GM19239 (cell line): ENCODE data around the gene PLEKHA7.
"Not testable (repeated sequence)": the region's sequence is repeated elsewhere in the genome, so short reads cannot be mapped to it uniquely, and the experiment has no call there.

Experiments
- DNase-seq: peaks from one replicate; pipeline ENCODE4 v3.0.0; 2011; ENCODE audit warnings: low spot score; ENCODE audit not compliant: insufficient read length
- FAIRE-seq: peaks from 2 replicates; lab custom pipeline; 2011; peaks lifted over from hg19 to GRCh38; lab: Jason Lieb, UNC

The PLEKHA7 gene

GRCh38 chr11:17012712-17013547, 1.3 kb downstream of the PLEKHA7 start:
- no peak for FAIRE-seq

GRCh38 chr11:17012179-17012578, 2.0 kb downstream of the PLEKHA7 start:
- DNase-seq (no peak), FAIRE-seq (no peak)

More at GRCh38 chr11:17012712-17013547, 1.3 kb downstream of the PLEKHA7 start:
- no peak for DNase-seq

GRCh38 chr11:17010851-17011420, 3.3 kb downstream of the PLEKHA7 start:
- FAIRE-seq: no peak

GRCh38 chr11:17008099-17008498, 6.1 kb downstream of the PLEKHA7 start:
- FAIRE-seq (no peak), DNase-seq (no peak)

More at GRCh38 chr11:17010851-17011420, 3.3 kb downstream of the PLEKHA7 start:
- DNase-seq: no peak

- no peak for DNase-seq
- FAIRE-seq: no peak
These were observed 8.6 kb downstream of the PLEKHA7 start for GRCh38 chr11:17005646-17006045.

- FAIRE-seq (no peak), DNase-seq (no peak)
These were observed 9.6 kb downstream of the PLEKHA7 start for GRCh38 chr11:17004486-17005148.

GRCh38 chr11:17003426-17003825, 10.8 kb downstream of the PLEKHA7 start:
- FAIRE-seq (no peak), DNase-seq (no peak)

GRCh38 chr11:17002543-17002942, 11.7 kb downstream of the PLEKHA7 start:
- no peak for DNase-seq
- FAIRE-seq: no peak

GRCh38 chr11:17001806-17002205, 12.4 kb downstream of the PLEKHA7 start:
- no peak for FAIRE-seq
- no peak for DNase-seq

- DNase-seq (no peak), FAIRE-seq (no peak)
These were observed 13.2 kb downstream of the PLEKHA7 start for GRCh38 chr11:17000987-17001386.

- DNase-seq, FAIRE-seq: not testable (repeated sequence)
These were observed 14.0 kb downstream of the PLEKHA7 start for GRCh38 chr11:17000253-17000652.

GRCh38 chr11:16999116-16999515, 15.1 kb downstream of the PLEKHA7 start:
- FAIRE-seq: no peak
- DNase-seq: no peak

GRCh38 chr11:16997624-16998023, 16.6 kb downstream of the PLEKHA7 start:
- FAIRE-seq (no peak), DNase-seq (no peak)

- DNase-seq (no peak), FAIRE-seq (no peak)
These were observed 20.7 kb downstream of the PLEKHA7 start for GRCh38 chr11:16993495-16993894.

- FAIRE-seq (no peak), DNase-seq (no peak)
These were observed 21.4 kb downstream of the PLEKHA7 start for GRCh38 chr11:16992846-16993245.

GRCh38 chr11:16989554-16989953, 24.7 kb downstream of the PLEKHA7 start:
- FAIRE-seq: peak; percentile 37
- no peak for DNase-seq

GRCh38 chr11:16987205-16987568, 27.0 kb downstream of the PLEKHA7 start:
- no peak for FAIRE-seq
- DNase-seq: no peak

GRCh38 chr11:16986434-16987204, 27.6 kb downstream of the PLEKHA7 start:
- DNase-seq (peak; percentile 85), FAIRE-seq (peak; percentile 96)

- FAIRE-seq (no peak), DNase-seq (no peak)
These were observed 28.9 kb downstream of the PLEKHA7 start for GRCh38 chr11:16985297-16985696.

GRCh38 chr11:16984229-16984628, 30.0 kb downstream of the PLEKHA7 start:
- no peak for FAIRE-seq
- no peak for DNase-seq
